CD4-positive, alpha-beta T cell treated with Interleukin-4 for 1 hour (primary cell): Measurements from ENCODE around the gene CIB1.
"Not testable (repeated sequence)": the region's sequence is repeated elsewhere in the genome, so short reads cannot be mapped to it uniquely, and the experiment has no call there.

Source experiments
- DNase-seq, 2 donors: peaks; one replicate each; pipeline ENCODE4 v3.0.0-alpha.2; 2020 to 2022

Gene CIB1

DNA sequence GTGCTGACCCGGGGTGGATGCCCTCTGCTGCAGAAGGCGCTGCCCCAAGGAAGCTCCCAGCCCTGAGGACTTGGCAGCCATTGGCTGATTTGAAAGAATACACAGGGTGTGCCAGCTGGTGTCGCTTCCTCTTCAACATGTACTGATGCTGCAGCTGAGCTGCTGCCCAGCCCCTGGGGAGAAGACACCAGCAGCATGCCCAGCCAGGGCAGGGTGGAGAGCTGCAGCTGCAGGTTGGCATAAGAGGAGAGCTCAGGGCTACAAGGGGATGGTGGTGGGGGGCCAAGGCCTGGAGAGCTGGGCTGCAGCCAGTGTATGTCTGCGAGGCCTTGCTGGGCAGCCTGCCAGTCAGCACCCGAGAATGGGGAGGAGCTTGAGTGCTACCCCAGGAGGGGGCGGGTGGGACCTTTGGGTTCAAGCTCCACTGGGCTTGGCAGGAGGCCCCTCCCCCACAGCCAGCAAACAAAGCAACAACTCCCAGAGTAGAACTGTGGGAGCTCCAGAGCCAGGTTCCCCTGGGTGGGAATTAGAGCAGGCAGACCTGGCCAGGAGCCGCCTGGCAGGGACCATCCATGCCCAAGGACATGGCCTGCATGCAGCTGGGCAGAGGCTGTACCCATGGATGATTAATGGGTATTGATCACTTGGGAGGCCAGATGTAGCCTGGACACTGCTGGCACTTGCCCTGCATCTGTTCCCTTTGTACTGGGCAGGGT is 41.8 kb downstream of the CIB1 start:
- peak; percentile 36 to 75 for DNase-seq

DNA sequence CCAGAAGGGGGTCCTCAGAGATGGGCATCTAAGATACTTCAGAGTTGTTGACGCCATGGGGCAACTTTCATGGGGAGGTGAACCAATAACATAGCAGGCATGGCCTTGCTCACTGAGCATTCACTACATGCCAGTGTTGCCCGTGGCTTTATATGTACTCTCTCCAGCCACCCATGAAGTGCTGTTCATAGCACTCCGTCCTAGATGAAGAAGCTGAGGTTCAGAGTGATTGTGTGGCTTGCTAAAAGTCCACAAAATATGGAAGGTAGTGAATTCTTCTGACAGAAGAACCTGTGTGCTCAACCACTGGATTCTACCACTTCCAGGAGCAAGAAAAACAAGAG is 42.4 kb downstream of the CIB1 start:
- no peak for DNase-seq

DNA sequence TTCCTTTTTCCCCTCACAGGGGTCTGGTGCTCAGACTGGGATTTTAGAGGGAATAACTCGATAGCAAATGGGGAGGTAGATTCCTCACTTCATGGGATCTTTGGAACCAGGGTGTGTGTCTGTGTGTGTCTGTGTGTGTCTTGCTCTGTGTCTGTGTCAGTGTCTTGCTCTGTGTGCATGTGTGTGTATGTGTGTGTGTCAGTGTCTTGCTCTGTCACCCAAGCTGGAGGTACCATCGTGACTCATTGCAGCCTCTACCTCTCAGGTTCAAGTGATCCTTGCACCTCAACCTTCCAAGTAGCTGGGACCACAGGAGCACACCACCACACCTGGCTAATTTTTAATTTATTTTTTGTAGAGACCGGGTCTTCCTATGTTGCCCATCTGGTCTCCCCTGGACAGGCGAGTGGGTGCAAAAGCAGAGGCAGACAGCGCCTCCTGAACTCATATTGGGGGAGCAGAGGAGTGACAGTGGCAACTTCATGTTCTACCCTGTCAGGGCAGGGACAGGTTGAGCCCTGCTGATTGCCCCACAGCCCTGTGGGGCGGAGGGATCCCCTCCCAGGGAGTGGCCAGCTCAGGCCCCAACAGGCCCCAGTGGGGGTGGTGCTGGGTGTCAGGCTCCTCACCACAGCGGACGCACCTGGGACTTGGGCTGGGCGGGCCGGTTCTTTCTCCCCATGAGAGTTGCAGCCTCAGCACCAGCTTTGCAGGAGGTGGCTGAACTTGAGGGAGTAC is 43.0 kb downstream of the CIB1 start:
- DNase-seq = peak in 1 of 2 donors; percentile 65

DNA sequence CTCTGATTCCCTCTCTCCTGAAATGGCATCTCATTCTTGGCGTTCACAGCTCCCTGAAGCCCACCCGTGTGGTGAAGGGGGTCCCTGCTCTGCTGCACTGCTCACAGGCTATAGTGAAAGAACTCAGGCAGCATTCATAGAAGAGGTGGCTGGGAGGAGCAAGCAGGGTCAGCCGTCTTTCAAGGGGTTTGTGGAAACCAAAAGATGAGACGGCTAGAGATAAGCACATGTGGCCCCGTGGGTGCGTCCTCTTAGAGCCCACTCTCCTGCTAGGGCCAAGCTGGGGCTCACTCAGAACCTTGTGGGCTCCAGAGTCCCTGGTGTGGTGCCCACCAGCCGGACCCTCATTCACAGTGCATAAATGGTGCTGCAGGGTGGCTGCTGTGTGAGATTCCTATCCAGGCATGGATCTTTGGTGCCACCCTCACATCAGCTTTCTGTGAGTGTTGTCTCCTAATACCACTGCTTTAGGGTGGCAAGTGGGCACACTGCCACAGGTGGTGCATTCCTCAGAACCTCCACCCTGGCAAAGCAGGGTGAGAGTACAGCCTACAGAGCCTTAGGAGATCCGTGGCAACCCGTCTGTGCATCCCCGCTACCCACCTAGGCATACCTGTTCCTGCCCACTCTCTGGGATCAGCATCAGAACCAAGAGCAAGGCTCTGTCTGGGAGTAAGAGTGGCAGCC is 43.8 kb downstream of the CIB1 start:
- no peak for DNase-seq

DNA sequence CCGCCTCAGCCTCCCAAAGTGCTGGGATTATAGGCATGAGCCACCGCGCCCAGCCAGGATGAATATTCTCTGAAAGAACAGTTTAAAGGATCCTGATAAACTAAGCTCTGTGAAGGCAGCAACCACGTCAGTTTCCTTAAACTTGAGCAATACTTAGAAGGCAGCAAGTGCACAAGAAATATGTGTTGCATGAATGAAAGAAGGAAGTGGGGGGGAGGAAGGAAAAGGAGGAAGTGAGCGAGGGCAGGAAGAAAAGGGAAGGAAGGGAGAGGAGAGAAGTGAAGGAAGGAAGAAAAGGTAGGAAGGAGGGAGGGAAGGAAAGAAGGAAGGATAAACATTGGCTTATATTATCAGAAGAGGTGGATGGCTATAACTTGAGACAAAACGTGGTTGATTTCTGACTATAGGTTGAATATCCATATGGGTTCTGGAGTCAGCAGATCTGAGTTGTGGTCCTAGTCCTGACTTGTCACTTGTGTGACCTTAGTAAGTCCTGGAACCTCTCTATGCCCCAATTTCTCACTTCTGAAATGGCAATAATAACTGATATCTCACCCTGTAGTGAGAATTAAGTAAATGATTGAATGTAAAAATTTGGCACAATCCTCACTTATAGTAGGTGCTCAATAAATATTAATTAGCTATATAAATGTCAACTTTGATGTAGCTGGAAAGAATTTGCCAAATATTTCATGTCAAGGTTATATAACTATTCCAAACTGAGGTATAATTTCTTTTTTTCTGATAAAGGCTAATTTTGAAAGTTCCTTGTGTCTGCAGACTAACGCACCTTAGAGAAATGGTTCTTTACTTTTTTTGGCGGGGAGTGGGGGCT is 44.6 kb downstream of the CIB1 start:
- DNase-seq = no peak

DNA sequence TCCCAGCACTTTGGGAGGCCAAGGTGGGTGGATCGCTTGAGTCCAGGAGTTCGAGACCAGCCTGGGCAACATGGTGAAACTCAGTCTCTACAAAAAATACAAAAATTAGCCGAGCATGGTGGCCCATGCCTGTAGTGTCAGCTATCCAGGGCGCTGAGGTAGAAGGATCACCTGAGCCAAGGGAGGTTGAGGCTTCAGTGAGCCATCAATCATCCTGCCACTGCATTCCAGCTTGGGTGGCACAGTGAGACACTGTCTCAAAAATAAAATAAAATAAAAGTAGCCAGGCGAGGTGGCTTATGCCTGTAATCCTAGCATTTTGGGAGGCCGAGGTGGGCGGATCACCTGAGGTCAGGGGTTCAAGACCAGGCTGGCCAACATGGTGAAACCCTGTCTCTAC is 45.7 kb downstream of the CIB1 start:
- DNase-seq = not testable (repeated sequence)

DNA sequence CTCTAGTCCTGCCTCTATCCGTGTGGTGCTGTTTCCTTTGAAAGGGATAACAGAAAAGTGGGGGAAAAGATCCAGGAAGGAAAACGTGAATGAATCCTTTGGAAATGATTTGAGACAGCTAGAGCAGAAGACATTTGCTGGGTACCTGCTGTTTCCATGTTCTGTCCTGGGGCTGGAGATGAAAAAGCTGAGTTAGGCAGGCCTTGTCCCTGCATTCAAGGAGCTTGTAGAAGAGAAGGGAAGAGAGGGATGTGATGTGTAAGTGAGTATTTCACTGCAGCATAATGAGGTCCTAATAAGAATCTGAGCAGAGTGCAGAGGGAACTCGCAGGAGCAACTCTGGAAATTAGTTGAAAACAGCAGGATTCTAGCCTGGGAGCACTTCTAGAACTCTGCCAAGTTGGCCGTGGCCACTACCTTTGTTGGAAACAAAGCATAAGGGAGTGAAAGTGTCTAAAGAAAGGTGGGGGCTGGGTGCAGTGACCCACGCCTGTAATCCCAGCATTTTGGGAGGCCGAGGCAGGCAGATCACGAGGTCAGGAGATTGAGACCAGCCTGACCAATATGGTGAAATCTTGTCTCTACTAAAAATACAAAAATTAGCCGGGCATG is 46.4 kb downstream of the CIB1 start:
- no peak for DNase-seq

DNA sequence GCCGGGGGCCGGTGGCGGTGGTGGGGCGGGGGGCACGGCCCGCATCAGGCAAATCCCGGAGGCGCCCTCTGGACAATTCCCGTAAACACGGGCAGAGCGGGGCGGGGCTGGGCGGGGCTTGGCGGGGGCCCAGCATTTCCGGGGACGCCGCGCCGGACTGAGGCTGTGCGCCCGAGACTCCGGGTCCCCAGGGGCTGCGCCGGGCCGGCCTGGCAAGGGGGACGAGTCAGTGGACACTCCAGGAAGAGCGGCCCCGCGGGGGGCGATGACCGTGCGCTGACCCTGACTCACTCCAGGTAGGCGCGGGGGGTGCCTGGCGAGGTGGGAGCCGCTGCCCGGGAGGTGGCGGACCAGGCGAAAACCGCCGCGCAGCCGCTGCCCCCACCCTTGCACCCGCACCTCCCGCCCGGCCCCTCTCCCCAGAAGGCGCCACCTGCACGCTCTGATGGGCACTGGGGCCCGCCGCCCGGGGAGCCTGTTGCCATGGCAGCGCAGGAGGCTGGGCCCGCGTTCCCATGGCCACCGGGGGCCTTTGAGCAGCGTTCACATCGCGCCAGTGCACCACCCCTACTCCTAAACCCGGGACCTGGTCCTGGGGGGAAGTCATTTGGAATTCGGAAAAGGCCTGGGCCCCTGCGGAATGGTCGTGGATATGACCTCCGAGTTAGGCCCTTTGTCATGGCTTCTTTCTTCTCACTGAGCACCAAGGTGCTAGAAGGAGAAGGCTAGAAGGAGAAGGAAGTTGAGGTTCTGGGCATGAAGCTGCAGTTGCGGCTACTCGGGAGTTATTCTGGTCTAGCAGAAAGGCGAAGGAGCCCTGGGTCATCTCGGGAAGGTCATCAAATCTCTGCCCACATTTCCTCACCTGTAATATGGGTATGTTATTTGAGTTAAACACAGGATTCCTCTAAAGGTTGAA is 48.7 kb downstream of the CIB1 start:
- peak; percentile 62 to 75 for DNase-seq

DNA sequence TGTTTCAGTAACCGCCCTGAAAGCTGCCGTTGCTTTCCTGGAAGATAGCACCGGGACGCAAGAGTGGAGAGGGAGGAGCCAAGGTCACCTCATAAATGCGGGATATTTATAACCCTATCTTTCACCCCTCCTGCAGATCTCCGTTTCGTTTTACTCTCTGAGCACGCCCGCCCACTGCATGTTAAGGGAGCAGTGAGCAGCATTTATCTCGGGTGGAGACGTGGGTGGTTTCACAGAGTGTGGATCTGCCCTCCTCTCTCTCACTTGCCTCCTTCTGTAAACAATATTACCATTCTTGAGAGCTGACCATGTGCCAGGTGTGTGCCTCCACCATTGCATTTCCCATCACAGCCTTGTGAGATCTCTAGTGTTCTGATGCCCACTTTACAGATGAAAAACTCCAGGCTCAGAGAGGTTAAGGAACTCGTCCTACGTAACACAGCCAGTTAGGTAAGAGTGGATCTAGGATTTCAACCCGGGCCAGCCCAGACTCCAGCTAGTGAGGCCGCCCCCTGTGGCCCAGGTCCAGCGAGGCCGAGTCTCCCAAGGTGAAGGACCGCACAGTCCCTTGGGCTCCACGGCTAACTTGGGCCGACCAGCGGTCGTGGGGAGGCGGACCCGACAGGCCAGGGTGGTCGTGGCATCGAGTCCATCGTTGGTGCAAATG is 49.5 kb downstream of the CIB1 start:
- peak in 1 of 2 donors; percentile 27 for DNase-seq

DNA sequence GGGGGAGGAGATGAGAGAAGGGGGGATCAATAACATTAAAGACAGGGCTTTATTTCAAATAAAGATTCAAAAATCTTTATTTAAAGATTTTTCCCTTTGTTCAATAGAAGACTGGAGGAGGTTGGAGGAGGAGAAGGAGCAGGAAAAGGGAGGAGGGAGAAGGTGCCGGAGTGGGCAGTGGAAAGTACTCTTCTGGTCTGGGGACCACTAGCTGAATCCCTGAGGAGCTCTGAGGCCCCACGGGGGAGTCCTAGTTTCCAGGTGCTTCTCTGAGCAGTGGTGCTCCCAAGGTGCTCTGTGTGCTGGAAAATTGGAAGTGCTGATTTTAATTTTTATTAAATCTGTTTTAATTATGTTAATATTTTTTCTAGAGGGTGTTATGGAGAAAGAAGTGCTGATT is 52.0 kb downstream of the CIB1 start:
- DNase-seq = no peak
